ENCODE results near the gene COX6B1. TPM values are rescaled to one million over a fixed set of nuclear protein-coding genes. Genes with fewer than 3 reads are reported as not detected.
"Not testable (repeated sequence)": the region's sequence is repeated elsewhere in the genome, so short reads cannot be mapped to it uniquely, and the experiment has no call there.

COX6B1 gene
- polyA plus RNA-seq, 3 donors = 454 to 932 (median 759) TPM

DNA sequence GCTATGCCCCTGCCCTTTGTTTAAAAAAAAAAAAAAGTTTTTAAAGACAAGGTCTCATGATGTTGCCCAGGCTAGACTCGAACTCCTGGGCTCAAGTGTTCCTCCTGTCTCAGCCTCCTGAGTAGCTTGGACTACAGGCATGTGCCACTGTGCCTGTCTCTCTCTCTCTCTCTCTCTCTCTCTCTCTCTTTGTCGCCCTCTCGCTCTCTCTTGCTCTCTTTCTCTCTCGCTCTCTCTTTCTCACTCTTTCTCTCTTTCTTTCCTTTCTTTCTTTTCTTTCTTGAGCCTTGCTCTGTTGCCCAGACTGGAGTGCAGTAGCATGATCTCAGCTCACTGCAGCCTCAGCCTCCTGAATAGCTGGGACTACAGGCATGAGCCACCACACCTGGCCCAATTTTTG is 7.5 kb downstream of the COX6B1 start:
- WGBS, 3 donors = 94 to 96% (median 96%) methylated on average over 4 of the region's 4 CpGs

DNA sequence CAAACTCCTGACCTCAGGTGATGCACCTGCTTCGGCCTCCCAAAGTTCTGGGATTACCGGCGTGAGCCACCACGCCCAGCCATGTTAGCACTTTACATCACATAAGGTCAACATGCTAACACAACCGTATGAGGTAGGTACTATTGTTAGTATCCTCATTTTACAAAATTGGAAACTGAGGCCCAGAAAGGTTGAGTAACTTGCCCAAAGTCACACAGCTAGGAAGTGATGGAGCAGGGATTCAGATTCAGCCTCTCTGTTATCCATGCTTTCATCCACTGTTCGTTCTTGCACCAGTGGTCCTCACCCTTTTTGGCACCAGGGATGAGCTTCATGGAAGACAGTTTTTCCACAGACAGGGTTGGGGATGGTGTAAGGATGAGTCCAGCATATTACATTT is 8.6 kb downstream of the COX6B1 start:
- no peak overlapping the region for H3K27ac ChIP-seq (ENCODE audit: low read depth, low read length)
- 94 to 97% (median 94%) methylated on average over 6 of the region's 6 CpGs for WGBS, 3 donors

More for the DNA sequence above, 7.5 kb downstream of the COX6B1 start:
- no peak overlapping the region for H3K27ac ChIP-seq (ENCODE audit: low read depth, low read length)

DNA sequence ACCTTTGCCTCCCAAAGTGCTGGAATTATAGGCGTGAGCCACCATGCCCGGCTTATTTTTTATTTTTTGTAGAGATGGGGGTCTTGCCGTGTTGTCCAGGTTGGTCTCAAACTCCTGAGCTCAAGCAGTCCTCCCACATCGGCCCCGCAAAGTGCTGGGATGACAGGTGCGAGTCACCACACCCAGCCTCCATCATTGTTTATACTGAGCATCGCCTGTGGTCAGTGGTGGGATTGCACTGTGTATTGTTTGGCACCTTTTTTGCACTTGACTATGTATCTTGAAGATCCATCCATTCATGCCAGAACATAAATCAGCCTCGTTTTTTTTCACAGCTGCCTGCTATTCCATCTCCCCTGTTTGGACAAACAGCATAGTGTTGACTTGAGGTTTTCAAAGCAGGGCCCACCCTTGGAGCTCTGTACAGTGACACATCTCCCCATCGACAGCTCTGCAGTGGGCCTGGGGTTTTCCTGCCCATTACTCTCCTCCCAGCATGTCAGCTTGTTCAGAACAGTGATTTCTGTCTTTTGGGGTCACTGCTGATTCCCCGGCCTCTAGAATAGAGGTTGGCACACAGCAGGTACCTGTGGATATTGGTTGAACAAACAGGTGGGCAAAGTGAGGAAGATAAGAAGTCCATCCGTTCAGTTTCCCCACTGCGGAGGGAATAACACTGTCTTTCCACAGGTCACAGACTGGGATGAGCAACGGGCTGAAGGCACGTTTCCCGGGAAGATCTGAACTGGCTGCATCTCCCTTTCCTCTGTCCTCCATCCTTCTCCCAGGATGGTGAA is 10.0 kb downstream of the COX6B1 start:
- H3K27ac ChIP-seq (ENCODE audit: low read depth, low read length) = no peak overlapping the region
- WGBS, 3 donors = 84 to 93% (median 90%) methylated on average over 15 of the region's 15 CpGs

DNA sequence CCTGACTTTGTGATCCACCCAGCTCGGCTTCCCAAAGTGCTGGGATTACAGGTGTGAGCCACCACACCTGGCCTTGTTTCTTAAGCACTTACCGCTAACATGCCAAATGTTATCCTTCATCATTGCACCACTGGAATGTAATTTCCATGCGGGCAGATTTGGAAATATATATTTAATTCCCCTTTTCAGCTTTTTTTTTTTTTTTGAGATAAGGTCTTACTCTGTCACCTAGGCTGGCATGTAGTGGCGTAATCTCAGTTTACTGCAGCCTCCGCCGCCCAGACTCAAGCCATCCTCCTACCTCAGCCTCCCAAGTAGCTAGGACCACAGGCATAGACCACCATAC is 13.8 kb downstream of the COX6B1 start:
- 90 to 99% (median 93%) methylated on average over 6 of the region's 6 CpGs for WGBS, 3 donors
- no peak overlapping the region for H3K27ac ChIP-seq (ENCODE audit: low read depth, low read length)

DNA sequence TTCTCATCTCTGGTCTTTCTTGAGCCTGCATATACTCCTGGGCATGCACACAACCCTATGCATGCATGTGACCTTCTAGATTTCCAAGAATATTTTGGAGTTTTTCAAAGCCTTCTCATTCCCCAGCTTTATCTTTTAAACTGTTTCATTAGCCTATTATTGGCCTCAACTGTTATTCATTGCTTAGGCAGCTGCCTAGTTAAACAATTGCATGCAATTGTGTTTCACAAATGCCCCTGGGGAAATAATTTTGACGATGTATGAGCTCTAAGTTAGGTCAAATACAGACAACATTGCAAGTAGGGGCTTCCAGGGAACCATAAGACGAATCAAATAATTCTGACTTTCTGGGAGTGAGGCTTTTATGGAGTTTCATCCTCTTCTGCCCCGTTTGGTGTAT is 15.9 kb downstream of the COX6B1 start:
- no peak overlapping the region for H3K27ac ChIP-seq (ENCODE audit: low read depth, low read length)
- 79 to 88% (median 84%) methylated on average over 3 of the region's 3 CpGs for WGBS, 3 donors

DNA sequence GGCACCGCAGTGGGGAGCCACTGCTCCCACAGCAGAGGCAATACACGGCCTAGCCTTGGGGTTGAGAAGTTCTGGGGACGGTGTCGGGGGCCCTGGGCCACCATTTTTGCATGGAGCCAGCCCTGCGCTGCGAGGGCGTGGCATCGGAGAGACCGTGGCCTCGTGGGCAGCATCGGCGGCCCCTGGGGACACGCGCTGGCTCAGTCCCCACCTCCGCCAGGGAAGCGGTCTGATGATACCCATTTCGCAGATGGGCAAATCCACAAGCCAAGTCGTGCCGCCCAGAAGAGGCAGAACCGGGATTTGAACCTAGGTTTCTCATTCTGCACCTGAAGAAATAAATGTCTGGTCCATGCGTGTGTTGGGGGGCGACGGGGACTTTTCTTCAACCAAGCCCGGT is 17.0 kb downstream of the COX6B1 start:
- WGBS, 3 donors = 92 to 97% (median 94%) methylated on average over 24 of the region's 24 CpGs
- no peak overlapping the region for H3K27ac ChIP-seq (ENCODE audit: low read depth, low read length)

DNA sequence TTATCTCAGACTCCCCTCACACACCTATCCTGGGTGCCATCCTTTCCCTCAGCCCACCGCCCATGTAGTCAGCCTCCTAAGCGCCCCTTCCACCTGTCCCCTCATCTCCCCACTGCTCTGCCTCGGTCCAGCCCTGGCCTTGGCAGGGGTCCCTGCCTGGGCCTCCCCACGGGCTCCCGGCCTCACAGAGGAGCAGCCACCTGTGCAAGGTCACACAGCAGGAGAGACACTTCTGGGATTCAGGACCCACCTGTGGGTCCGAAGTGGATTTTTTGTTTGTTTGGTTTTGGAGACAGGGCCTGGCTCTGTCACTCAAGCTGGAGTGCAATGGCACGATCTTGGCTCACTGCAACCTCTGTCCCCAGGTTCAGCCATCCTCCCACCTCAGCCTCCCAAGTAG is 17.5 kb downstream of the COX6B1 start:
- no peak overlapping the region for H3K27ac ChIP-seq (ENCODE audit: low read depth, low read length)
- 50 to 95% (median 82%) methylated on average over 7 of the region's 7 CpGs for WGBS, 3 donors

DNA sequence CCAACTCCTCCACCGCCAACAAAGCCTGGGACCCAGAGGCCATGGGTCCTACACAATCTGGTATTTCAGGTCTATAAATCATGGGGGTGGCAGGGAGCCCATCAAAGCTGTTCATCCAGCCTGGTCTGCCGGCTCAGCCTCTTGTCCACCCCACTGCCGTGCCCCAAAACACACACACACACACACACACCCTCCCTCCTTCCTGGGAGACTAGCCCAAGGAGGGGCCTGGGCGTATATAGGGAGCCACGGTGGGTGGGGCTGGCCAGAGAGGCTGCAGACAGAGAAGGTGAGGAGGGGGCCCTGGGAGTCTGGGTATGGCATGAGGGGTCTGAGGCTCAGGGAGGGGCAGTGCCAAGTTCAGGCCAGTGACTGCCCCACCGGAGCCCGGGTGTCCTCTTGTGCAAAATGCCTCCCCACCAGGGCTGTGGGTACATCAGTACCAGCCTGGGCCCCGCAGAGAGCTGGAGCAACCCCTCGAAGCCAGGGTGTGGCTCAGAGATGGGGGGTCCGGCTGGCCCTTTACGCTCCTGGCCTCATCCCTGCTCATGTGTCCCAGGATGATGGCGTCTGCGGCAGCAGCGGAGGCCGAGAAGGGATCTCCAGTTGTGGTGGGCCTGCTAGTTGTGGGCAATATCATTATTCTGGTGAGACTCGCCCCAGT is 18.3 kb downstream of the COX6B1 start, which contains the start of gene UPK1A:
UPK1A (plus strand) TSS at position 267 of the 663 bp plus-strand sequence; CDS start at position 563, 296 bp downstream.
- H3K27ac ChIP-seq (ENCODE audit: low read depth, low read length) = no peak within 1 kb of the TSS
- WGBS, 3 donors = 60 to 69% (median 68%) methylated on average over 16 of the region's 16 CpGs

DNA sequence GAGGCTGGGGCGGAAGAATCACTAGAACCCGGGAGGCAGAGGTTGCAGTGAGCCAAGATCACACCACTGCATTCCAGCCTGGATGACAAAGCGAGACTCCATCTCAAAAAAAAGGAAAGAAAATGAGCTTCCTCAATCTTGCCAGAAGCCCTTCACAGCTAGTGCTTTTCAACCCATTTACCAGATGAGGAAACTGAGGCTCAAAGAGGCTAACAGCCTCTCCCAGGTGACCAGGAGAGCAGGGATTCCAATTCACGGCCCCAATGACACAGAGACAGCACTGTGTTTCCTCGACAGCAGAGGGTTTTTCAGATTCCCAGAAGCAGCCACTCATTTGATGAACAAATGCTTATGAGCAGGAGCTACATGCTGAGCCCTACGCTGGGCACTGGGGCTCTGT is 21.4 kb downstream of the COX6B1 start:
- WGBS, 3 donors = 70 to 79% (median 76%) methylated on average over 6 of the region's 6 CpGs
- H3K27ac ChIP-seq (ENCODE audit: low read depth, low read length) = no peak overlapping the region

DNA sequence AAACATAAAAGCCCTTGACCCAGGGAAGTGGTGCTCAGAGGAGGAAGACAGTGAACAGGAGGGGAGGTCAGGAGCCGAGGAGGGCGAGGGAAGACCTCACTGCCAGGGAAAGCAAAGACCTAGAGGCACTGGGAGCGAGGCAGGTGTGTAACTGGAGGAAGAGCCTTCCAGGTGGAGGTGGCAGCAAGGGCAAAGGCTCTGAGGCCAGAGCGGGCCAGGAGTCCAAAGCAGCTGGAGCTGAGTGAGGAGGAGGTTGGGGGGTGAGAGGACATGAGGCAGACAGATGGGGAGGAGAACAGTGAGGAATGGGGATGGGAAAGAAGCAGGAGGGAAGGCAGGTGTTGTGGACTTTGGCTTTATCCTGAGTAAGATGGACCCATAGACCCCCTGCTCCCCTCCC is 21.9 kb downstream of the COX6B1 start:
- WGBS, 3 donors = 50 to 66% (median 61%) methylated on average over 4 of the region's 4 CpGs

DNA sequence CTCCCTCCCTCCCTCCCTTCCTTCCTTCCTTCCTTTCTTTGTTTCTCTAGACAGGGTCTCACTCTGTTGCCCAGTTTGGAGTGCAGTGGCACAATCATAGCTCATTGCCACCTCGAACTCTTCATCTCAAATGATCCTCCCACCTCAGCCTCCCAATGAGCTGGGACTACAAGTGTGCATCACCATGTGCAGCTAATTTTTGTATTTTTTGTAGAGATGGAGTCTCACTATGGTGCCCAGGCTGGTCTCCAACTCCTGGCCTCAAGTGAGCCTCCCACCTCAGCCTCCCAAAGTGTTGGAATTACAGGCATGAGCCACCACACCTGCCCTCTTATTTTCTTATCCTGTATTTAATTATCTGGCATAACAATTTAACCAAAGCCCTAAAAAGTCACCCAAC is 22.6 kb downstream of the COX6B1 start:
- WGBS, 3 donors = 66 to 88% (median 80%) methylated on average over 1 of the region's 1 CpG
- no peak overlapping the region for H3K27ac ChIP-seq (ENCODE audit: low read depth, low read length)

More for the DNA sequence above, 21.9 kb downstream of the COX6B1 start:
- no peak overlapping the region for H3K27ac ChIP-seq (ENCODE audit: low read depth, low read length)

DNA sequence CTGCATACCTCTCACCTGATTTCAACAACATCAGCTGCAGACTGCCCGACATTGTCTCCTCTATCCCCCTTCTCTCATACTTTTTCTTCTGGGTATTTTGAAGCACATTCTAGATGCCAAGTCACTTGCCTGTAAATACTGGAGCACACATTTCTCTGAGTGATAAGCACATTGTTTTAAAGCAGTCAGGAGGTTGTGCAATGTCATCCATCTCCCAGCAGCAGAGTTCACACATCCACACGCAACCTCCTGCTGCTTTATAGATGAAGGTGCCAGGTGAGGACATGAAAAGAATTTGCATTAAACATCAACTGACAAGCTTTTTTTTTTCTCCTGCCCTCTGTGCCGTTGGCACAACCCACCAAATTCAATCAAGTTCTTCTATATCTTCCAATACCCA is 23.7 kb downstream of the COX6B1 start:
- H3K27ac ChIP-seq (ENCODE audit: low read depth, low read length) = no peak overlapping the region

DNA sequence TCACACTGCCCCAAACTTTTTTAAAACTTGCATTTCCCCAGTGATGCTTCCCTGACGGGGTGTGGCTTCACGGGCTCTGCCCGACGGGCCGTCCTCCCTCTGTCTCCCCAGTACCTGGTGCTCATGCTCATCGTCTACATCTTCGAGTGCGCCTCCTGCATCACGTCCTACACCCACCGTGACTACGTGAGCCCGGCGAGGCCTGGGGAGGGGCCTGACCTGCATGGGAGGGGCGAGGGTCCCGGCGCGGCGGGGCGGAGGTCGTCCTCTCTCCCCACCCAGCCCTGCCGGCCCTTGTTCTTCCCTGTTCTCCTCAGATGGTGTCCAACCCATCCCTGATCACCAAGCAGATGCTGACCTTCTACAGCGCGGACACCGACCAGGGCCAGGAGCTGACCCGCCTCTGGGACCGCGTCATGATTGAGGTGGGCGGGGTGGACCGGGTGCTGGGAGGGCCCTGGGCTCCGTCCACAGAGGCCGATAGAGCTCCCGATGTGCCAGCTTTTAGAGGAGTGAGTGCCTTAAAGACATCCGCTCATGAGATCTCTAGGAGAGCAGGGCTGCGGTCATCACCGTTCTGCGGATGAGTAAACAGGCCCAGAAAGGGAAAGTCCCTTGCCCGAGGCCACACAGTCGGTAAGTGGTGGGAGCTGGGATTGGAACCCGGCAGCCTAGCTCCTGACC is 25.1 kb downstream of the COX6B1 start:
- 5 to 7% (median 6%) methylated on average over 38 to 39 of the region's 39 CpGs for WGBS, 3 donors
- no peak overlapping the region for H3K27ac ChIP-seq (ENCODE audit: low read depth, low read length)

More for the DNA sequence above, 23.7 kb downstream of the COX6B1 start:
- 21 to 43% (median 41%) methylated on average over 3 of the region's 3 CpGs for WGBS, 3 donors

DNA sequence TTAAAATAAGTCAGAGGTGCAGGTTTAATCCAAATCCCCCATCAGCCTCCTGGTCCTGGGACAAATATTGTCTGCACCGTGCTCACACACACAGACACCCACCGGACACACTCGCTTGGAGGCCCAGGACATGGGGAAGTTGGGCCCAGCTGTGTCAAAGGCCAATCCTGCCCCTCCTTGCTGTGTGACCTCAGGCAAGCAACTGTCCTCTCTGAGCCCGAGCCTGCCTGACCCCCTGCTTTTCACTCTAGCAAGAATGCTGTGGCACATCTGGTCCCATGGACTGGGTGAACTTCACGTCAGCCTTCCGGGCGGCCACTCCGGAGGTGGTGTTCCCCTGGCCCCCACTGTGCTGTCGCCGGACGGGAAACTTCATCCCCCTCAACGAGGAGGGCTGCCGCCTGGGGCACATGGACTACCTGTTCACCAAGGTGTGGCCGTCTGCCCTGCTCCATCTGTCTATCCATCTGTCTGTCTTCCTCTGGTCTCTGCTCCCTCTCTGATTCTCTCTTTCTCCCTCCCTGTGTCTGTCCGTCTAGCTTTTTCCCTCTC is 27.5 kb downstream of the COX6B1 start:
- WGBS, 3 donors = 71 to 79% (median 77%) methylated on average over 15 of the region's 15 CpGs
- H3K27ac ChIP-seq (ENCODE audit: low read depth, low read length) = no peak overlapping the region

DNA sequence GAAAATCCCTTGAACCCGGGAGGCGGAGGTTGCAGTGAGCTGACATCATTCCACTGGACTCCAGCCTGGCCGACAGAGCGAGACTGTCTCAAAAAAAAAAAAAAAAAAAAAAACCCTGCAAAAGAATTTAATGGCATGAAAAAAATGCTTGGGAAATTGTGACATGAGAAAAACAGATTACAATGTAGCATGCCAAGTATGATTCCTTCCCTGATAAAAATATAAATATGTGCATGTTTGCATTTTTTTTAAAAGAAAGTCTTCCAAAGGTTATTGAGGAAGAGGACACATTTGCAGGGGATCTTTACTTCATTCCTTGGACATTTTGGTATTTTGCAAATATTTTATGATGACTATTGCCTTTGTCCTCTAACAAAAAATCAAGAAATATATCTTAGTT is 41.7 kb downstream of the COX6B1 start:
- no peak overlapping the region for H3K27ac ChIP-seq (ENCODE audit: low read depth, low read length)
- WGBS, 3 donors = 35 to 66% (median 48%) methylated on average over 4 of the region's 4 CpGs

DNA sequence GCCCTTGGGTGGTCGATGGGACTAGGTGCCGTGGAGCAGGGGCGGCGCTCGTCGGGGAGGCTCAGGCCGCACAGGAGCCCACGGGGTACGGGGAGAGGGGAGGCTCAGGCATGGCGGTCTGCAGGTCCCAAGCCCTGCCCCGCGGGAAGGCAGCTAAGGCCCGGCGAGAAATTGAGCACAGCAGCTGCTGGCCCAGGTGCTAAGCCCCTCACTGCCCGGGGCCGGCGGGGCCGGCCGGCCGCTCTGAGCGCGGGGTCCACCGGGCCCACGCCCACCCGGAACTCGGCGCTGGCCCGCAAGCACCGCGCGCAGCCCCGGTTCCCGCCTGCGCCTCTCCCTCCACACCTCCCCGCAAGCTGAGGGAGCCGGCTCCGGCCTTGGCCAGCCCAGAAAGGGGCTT is 43.0 kb downstream of the COX6B1 start:
- not testable (repeated sequence) for H3K27ac ChIP-seq (ENCODE audit: low read depth, low read length)
- WGBS, 3 donors = 94 to 97% (median 96%) methylated on average over 16 to 37 of the region's 37 CpGs

DNA sequence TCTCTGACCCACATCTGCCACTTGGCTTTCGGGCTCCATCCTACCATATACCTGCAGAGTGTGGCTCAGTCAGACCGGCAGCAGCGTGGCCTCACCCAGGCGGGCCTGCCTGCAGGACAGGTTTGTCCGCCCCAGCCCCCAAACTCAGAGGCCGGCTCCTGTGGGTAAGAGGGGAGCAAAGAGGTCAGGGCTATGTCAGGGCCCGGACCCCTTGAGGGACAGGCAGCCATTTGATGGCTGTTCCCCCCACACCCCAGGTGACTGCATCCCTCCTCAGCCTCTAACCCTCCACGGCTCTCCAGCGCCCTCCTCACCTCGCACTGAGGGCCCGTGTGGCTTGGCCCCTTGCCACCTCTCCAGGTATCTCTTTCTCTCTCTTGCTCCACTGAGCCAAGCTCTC is 43.9 kb downstream of the COX6B1 start:
- no peak overlapping the region for H3K27ac ChIP-seq (ENCODE audit: low read depth, low read length)
- WGBS, 3 donors = 55 to 84% (median 73%) methylated on average over 11 of the region's 11 CpGs

DNA sequence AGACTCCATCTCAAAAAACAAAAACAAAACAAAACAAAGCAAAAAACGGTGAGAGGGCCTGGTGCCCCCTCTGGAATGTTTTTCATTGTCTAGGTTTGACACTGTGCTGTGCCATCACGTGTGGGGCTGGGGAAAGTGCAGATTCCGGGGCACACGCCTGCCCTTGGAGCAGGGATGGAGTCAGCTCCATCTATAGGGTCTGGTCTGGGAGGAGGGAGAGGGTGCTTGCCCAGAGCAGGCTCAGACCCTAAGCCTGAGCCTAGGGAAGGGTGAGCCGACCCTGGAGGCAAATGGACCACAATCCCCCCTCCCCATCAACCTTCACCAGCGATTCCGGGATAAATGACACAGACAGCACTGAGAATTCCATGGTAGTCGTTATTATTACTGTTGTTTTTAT is 45.3 kb downstream of the COX6B1 start:
- WGBS, 3 donors = 13 to 18% (median 15%) methylated on average over 8 of the region's 8 CpGs
- H3K27ac ChIP-seq (ENCODE audit: low read depth, low read length) = no peak overlapping the region

Data from adipose tissue (tissue), 3 donors.